Measurements from ENCODE around the gene SASH1.
"Not testable (repeated sequence)": the region's sequence is repeated elsewhere in the genome, so short reads cannot be mapped to it uniquely, and the experiment has no call there.

DNA sequence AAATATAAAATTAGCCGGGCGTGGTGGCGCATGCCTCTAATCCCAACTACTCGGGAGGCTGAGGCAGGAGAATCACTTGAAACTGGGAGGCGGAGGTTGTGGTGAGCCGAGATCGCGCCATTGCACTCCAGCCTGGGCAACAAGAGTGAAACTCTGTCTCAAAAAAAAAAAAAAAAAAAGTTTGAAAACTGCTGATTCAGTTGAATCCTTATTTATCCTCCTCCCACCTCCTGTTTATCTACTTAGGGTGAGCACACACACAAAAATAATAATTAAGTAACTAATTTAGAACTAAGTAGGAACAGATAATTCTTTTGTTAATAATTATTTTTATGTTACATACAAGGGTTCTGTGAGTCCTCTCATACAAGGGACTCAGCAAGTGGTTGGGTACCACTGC is 49.5 kb downstream of the SASH1 start:
- TF ChIP-seq ARNT (IDR thresholded peaks at IDR 0.05); FOXM1 (IDR thresholded peaks at IDR 0.05; ENCODE audit: borderline replicate concordance); FOXA1 (IDR thresholded peaks at IDR 0.05): not testable (repeated sequence)
